Measurements from ENCODE around the gene C5. TPM values are rescaled to one million over a fixed set of nuclear protein-coding genes. Genes with fewer than 3 reads are reported as not detected.

The C5 gene
- total and polyA plus RNA-seq, 2 experiments from 2014 or later, result 0.31 TPM; not detected in 1

DNA sequence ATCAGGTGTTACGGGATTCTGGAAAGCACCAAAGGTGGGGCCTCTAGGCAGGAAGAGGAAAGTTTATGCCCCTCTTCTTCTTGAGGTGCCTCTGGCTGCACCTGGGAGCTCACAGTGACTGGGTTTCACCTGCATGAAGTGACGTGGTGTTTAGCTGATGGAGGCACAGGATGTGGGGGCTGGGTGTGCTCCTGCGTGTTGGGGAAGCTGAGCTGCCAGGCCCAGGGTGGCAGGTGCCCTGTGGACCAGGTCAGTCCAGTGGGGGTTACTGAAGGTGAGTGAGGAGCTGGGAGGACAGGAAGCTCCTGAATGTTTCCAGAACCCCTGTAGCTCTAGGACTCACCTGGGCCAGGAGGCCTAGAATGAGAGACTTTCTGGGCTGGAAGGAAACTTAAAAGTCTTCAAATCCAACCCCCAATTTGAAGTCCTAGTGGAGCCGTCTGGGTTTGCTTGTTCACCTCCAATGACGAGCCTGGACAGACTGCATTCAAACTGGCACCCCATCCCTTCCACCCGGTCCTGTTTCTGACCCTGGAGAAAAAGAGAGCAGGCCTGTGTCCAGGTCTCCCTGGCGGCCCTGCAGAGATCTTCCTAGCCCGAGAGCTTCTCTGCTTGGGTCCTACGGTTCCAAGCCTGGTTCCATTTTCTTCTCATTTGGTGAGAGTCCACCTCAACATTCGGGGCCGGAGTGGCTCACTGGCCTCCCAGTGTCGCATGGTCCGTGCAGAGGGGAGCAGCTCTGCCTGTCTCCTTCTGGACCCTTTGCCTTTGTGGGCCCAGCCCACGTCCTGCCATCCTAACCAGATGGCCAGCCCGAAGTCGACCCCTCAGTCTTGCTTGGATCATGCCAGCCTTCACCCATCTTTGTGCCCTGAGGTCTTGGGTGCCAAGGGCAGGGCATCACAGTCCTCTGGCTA is 145.8 kb downstream of the C5 start (continued):
- TF ChIP-seq, protein P1, sequence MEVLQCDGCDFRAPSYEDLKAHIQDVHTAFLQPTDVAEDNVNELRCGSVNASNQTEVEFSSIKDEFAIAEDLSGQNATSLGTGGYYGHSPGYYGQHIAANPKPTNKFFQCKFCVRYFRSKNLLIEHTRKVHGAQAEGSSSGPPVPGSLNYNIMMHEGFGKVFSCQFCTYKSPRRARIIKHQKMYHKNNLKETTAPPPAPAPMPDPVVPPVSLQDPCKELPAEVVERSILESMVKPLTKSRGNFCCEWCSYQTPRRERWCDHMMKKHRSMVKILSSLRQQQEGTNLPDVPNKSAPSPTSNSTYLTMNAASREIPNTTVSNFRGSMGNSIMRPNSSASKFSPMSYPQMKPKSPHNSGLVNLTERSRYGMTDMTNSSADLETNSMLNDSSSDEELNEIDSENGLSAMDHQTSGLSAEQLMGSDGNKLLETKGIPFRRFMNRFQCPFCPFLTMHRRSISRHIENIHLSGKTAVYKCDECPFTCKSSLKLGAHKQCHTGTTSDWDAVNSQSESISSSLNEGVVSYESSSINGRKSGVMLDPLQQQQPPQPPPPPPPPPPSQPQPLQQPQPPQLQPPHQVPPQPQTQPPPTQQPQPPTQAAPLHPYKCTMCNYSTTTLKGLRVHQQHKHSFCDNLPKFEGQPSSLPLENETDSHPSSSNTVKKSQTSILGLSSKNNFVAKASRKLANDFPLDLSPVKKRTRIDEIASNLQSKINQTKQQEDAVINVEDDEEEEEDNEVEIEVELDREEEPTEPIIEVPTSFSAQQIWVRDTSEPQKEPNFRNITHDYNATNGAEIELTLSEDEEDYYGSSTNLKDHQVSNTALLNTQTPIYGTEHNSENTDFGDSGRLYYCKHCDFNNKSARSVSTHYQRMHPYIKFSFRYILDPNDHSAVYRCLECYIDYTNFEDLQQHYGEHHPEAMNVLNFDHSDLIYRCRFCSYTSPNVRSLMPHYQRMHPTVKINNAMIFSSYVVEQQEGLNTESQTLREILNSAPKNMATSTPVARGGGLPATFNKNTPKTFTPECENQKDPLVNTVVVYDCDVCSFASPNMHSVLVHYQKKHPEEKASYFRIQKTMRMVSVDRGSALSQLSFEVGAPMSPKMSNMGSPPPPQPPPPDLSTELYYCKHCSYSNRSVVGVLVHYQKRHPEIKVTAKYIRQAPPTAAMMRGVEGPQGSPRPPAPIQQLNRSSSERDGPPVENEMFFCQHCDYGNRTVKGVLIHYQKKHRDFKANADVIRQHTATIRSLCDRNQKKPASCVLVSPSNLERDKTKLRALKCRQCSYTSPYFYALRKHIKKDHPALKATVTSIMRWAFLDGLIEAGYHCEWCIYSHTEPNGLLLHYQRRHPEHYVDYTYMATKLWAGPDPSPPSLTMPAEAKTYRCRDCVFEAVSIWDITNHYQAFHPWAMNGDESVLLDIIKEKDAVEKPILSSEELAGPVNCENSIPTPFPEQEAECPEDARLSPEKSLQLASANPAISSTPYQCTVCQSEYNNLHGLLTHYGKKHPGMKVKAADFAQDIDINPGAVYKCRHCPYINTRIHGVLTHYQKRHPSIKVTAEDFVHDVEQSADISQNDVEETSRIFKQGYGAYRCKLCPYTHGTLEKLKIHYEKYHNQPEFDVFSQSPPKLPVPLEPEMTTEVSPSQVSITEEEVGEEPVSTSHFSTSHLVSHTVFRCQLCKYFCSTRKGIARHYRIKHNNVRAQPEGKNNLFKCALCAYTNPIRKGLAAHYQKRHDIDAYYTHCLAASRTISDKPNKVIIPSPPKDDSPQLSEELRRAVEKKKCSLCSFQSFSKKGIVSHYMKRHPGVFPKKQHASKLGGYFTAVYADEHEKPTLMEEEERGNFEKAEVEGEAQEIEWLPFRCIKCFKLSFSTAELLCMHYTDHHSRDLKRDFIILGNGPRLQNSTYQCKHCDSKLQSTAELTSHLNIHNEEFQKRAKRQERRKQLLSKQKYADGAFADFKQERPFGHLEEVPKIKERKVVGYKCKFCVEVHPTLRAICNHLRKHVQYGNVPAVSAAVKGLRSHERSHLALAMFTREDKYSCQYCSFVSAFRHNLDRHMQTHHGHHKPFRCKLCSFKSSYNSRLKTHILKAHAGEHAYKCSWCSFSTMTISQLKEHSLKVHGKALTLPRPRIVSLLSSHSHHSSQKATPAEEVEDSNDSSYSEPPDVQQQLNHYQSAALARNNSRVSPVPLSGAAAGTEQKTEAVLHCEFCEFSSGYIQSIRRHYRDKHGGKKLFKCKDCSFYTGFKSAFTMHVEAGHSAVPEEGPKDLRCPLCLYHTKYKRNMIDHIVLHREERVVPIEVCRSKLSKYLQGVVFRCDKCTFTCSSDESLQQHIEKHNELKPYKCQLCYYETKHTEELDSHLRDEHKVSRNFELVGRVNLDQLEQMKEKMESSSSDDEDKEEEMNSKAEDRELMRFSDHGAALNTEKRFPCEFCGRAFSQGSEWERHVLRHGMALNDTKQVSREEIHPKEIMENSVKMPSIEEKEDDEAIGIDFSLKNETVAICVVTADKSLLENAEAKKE (CRISPR knock-in tag; IDR thresholded peaks at IDR 0.05), result no peak
- TF ChIP-seq NANOG (IDR thresholded peaks at IDR 0.05; ENCODE audit: borderline replicate concordance), result no peak
- TF ChIP-seq, protein P2, sequence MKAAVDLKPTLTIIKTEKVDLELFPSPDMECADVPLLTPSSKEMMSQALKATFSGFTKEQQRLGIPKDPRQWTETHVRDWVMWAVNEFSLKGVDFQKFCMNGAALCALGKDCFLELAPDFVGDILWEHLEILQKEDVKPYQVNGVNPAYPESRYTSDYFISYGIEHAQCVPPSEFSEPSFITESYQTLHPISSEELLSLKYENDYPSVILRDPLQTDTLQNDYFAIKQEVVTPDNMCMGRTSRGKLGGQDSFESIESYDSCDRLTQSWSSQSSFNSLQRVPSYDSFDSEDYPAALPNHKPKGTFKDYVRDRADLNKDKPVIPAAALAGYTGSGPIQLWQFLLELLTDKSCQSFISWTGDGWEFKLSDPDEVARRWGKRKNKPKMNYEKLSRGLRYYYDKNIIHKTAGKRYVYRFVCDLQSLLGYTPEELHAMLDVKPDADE (IDR thresholded peaks at IDR 0.05), result no peak
- TF ChIP-seq EZH2phosphoT487 (IDR thresholded peaks at IDR 0.05; ENCODE audit: unreplicated experiment), result no peak
- no peak for TF ChIP-seq CREB1 (CRISPR knock-in tag; IDR thresholded peaks at IDR 0.05; ENCODE audit: low read depth)

Measured in GM23338 (cell line).